Cerebellar cortex (tissue), 1 donor: ENCODE data around the gene S100A9.
"Not testable (repeated sequence)": the region's sequence is repeated elsewhere in the genome, so short reads cannot be mapped to it uniquely, and the experiment has no call there.

ENCODE experiments used
- DNase-seq: peaks from one replicate; pipeline ENCODE4 v3.0.0-alpha.2; 2015; ENCODE audit warnings: low spot score

S100A9 gene

DNA sequence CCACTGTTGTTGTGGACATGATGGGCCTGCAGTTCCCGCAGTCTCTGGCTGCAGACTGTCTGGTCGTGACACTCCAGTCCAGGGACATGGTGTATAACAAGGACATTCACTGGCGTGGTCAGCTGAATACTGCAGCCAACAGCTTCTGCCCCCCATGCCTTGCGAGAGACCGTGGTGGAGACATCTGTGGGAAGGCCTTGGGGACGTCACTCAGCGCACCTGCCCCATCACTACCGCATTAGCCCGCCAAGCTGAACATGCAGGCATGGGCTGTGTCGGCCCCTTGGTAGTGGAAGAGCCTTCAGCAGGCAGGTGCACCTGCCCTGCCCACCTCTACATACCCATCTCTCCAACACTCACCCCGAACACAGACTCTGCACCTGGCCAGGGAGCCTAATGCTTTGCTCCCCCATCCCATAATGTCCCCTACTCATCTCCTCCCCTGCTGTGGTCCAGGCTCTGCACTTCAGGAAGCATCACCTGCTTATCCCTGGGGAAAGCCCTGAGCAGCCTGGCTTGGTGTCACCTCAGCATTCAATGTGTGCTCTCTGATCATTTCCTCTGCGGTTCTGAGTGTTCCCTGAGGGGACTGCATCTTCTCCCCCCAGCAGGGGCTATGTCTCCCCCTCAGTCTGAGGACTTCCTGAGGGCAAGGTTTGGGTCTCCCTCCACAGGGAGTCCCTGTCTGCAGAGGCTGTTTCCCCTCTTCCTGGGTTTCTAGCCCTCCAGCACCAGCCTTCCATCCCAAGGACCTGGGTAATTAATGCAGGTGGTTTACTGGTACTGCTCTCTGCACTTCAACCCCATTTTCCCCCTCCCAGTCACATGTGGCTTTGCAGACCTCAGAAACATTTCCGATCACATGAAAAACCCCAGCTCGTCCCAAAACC lies 12.2 kb upstream of the S100A9 start:
- no peak for DNase-seq

GRCh38 chr1:153346077-153346723 lies 11.5 kb upstream of the S100A9 start:
- DNase-seq: no peak

DNA sequence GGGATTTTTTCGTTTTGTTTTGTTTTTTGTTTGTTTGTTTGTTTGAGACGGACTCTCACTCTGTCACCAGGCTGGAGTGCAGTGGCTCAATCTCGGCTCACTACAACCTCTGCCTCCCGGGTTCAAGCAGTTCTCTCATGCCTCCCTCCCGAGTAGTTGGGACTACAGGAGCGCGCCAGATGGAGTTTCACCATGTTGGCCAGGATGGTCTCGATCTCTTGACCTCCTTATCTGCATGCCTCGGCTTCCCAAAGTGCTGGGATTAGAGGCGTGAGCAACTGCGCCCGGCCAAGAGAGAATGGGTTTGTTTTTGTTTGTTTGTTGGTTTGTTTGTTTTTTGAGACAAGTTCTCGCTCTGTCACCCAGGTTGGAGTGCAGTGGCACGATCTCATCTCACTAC lies 10.6 kb upstream of the S100A9 start:
- DNase-seq: not testable (repeated sequence)

- DNase-seq: no peak
Observed at GRCh38 chr1:153347856-153348255, 9.8 kb upstream of the S100A9 start.

DNA sequence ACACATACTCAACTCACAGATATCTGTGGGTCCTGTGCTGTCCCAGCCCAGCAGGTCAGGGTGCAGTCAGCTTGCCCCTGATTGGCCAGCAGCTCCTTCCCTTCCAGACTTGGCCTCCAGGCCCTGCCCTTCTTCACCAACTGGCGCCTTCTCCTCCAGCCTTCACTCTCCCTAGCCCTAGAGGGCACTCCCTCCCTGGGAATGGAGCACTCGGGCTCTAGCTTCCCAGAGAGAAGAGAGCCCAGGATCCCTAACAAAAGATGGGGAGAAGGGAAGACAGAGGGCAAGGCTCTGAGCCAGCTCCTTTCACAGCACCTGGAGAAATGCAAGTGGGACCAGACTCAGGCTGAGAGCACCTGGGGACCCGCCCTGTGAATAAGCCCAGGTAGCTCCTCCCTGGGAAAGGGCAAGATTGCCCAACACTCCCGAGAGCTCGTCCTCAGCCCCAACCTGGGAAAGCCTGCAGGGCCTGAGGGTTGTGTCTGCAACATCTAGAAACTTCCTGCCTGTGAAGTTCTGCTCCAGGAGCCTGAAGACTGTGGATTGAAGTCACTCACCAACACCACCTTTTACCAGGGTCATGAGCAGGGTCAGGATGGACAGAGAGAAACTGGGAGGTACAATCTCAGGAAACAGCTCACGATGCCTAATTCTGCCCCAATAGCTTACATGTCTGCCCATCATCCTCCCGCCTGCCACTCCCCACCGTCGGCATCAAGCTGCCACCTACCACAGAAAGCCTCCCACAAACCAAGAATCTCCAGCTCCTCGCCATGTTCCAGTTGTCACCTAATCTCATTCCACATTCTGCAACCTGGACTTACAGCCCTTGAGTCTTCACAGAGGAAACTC lies 8.9 kb upstream of the S100A9 start, which contains the start of gene PGLYRP4:
PGLYRP4 (minus strand) TSS at position 331 of the 852 bp plus-strand sequence. CDS start 909 bp downstream, outside the sequence.
- DNase-seq: no peak

GRCh38 chr1:153349363-153350320 lies 8.0 kb upstream of the S100A9 start:
- DNase-seq: no peak

DNA sequence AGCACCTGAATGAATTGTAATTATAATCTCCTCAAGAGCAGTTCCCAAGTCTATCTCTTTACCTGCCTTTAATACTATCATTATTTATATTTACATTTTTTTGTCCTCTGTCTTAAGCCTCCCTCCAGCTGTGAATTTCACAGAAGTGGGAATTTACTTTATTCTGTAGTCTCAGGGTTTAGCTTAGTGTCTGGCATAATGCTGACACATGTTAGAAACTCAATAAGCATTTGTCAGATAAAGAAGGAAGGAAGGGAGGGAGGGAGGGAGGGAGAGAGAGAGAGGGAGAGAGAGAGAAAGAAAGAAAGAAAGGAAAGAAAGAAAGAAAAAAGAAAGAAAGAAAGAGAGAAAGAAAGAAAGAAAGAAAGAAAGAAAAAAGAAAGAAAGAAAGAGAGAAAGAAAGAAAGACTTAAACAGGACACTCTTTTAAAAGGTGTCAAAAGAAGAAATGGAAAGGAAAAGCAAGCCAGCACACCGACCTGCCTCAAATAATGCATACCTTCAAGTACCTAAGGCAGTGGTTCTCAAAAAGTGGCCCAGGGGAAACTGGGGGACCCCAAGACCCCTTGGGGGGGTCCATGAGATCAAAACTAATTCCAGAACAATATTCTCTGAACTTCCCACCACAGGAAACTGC lies 7.2 kb upstream of the S100A9 start:
- DNase-seq: no peak

DNA sequence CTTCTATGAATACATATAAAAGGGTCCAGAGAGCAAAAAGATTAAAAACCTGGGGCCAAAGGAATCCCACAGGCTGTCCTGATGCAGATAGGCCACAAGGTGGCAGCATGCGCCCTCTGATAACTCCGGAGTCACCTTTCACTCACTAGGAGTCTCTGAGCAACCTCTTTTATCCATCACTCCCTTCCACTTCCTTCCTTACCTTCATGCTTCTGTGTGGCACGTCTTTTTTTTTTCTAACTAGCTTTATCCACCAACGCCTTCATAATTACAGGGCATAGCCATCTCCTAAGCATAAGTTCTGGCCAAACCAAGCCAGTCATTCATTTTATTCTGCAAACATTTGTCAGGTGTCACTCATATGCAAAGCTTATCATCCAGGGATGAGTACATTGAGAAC lies 5.1 kb upstream of the S100A9 start:
- peak; percentile 69 for DNase-seq

- peak; percentile 16 for DNase-seq
Observed at GRCh38 chr1:153353226-153353947, 4.3 kb upstream of the S100A9 start.

GRCh38 chr1:153354515-153355193 lies 3.0 kb upstream of the S100A9 start:
- no peak for DNase-seq

GRCh38 chr1:153355445-153356071 lies 2.1 kb upstream of the S100A9 start:
- peak; percentile 39 for DNase-seq

- DNase-seq: no peak
Observed at GRCh38 chr1:153356392-153357075, 1.1 kb upstream of the S100A9 start.

GRCh38 chr1:153357076-153357852 lies 390 bp upstream of the S100A9 start:
- DNase-seq: no peak

- no peak for DNase-seq
Observed at GRCh38 chr1:153358691-153358975, 979 bp downstream of the S100A9 start.

DNA sequence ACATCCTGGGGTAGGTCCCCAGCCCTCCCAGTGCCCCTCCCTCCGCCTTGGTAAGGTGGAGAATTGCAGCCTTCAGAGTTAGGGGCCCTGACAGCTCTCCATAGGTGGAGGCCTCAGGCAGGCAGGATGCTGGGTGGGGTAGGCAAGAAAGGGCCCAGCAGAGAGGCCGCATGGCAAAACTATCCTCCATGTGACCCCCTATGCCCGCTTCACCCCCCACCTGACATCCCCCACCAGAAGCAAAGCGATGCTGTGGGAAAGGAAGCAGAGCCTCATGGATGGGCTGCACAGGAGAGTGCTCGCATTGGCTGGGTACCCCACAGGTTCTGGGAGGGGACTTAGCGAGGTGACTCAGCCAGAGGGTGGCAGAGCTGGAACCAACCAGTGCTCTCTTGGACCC lies 1.6 kb downstream of the S100A9 start:
- no peak for DNase-seq

- DNase-seq: no peak
Observed at GRCh38 chr1:153360190-153360589, 2.5 kb downstream of the S100A9 start.

- no peak for DNase-seq
Observed at GRCh38 chr1:153360592-153361479, 3.2 kb downstream of the S100A9 start.
